Measurements from ENCODE around the gene CD109.

CD109 gene

GRCh38 chr6:73732845-73733675 is 37.1 kb downstream of the CD109 start:
- Histone ChIP-seq H3K4me3 (no peak overlapping the region), H3K27ac (no peak overlapping the region)
- TF ChIP-seq, protein P1, sequence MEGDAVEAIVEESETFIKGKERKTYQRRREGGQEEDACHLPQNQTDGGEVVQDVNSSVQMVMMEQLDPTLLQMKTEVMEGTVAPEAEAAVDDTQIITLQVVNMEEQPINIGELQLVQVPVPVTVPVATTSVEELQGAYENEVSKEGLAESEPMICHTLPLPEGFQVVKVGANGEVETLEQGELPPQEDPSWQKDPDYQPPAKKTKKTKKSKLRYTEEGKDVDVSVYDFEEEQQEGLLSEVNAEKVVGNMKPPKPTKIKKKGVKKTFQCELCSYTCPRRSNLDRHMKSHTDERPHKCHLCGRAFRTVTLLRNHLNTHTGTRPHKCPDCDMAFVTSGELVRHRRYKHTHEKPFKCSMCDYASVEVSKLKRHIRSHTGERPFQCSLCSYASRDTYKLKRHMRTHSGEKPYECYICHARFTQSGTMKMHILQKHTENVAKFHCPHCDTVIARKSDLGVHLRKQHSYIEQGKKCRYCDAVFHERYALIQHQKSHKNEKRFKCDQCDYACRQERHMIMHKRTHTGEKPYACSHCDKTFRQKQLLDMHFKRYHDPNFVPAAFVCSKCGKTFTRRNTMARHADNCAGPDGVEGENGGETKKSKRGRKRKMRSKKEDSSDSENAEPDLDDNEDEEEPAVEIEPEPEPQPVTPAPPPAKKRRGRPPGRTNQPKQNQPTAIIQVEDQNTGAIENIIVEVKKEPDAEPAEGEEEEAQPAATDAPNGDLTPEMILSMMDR (IDR thresholded peaks at IDR 0.05), result peak; percentile 82
- peak; percentile 76 for DNase-seq (ENCODE audit: low spot score)

- Histone ChIP-seq H3K27ac (no peak overlapping the region), H3K4me3 (no peak overlapping the region)
- DNase-seq (ENCODE audit: low spot score), result no peak
- TF ChIP-seq, protein P1 (IDR thresholded peaks at IDR 0.05), result no peak
These were observed 37.8 kb downstream of the CD109 start for GRCh38 chr6:73733791-73734190.

- no peak for DNase-seq (ENCODE audit: low spot score)
- TF ChIP-seq, protein P1 (IDR thresholded peaks at IDR 0.05), result no peak
- no peak overlapping the region for H3K4me3 ChIP-seq
- no peak overlapping the region for H3K27ac ChIP-seq
These were observed 38.9 kb downstream of the CD109 start for GRCh38 chr6:73734832-73735453.

DNA sequence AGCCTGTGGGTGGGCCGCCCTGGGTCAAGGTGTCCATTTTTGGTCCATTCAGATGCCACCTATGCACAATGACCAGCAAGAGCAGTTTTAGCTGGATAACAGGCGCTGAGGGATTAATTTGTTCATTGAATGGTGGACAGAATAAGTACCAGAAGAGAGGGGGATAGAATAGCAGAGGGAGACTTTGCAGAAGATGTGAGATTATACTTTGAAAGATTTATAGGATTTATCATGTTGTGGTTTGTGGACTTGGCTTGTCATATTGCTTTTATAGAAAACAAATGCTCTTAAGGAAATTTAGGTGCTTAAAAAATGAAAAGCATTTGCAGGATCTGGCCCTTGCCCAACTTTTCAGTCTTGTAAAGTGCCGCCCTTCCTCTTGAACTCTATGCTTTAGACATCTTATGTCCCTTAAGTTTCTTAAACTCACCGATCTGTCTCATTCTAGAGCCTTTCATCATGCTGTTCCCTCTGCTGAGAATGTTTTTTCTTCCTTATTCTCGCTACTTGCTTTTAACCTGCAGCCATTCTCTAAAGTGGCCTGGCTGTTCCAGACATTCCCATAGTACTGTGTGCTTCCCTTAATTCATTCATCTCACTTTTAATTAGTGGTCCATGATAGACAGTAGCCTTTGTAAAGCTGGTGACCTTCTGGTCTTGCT is 42.5 kb downstream of the CD109 start:
- no peak overlapping the region for H3K4me3 ChIP-seq
- TF ChIP-seq, protein P1 (IDR thresholded peaks at IDR 0.05), result no peak
- no peak for DNase-seq (ENCODE audit: low spot score)
- H3K27ac ChIP-seq, result no peak overlapping the region

DNA sequence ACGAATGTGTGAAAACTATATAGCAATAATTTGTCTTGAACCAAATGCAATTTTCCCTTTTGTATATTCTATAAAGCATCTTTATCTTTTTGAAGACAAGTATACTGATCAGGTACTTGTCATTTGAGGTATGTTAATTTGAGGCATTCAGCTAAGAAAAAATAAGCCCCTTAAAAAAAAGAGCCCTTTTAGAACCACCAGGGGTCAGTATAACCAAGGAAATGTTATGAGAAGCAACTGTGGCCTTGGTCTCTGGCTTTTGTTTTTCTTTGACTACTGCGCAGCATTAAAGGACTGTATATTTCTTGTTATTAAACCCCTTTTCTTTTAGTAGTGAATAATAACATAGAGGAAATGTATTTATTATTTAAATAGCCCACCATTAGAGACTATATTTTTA is 43.1 kb downstream of the CD109 start:
- no peak for DNase-seq (ENCODE audit: low spot score)
- no peak overlapping the region for H3K4me3 ChIP-seq
- TF ChIP-seq, protein P1 (IDR thresholded peaks at IDR 0.05), result peak; percentile 68
- no peak overlapping the region for H3K27ac ChIP-seq

GRCh38 chr6:73742433-73742832 is 46.4 kb downstream of the CD109 start:
- TF ChIP-seq, protein P1 (IDR thresholded peaks at IDR 0.05), result no peak
- DNase-seq (ENCODE audit: low spot score), result no peak
- H3K27ac ChIP-seq, result no peak overlapping the region
- H3K4me3 ChIP-seq, result no peak overlapping the region
